ENCODE results near the gene TFPT. TPM values are rescaled to one million over a fixed set of nuclear protein-coding genes. Genes with fewer than 3 reads are reported as not detected.

TFPT gene
- total RNA-seq, 6 donors from 2014 or later, result 10.5 to 51.3 (median 26.2) TPM

DNA sequence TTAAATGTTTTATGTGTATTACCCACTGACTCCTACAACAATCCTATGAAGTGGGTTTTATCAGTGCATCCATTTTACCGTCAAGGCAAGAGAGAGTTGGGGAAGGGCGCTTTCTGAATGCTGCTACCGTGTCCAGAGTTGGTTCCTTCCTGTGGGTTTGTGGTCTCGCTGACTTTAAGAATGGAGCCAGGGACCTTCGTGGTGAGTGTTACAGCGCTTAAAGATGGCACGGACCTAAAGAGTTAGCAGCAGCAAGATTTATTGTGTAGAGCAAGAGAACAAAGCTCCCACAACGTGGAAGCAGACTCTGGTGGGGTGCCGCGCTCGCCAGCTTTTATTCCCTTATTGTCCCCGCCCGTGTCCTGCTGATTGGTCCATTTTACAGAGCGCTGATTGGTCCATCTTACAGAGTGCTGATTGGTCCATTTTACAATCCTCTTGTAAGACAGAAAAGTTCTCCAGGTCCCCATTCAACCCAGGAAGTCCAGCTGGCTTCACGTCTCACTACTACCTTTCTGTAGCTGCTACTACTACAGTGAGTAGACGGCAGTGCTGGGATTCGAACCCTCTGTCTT is 20.9 kb downstream of the TFPT start:
- Histone ChIP-seq H3K4me1 (peaks cover 6 to 16% (median 9%) of the 10 kb centered on the region in 4 donors), H3K9me3 (no peaks in the 10 kb centered on the region), H3K4me3 (no peak overlapping the region), H3K36me3 (no peaks in the 10 kb centered on the region), H3K27ac (no peak overlapping the region), H3K27me3 (peaks cover 0 to 8% (median 3%) of the 10 kb centered on the region in 4 donors)
- no peak for DNase-seq
- no peak for TF ChIP-seq EP300 (IDR thresholded peaks at IDR 0.05)
- TF ChIP-seq POLR2AphosphoS5 (IDR thresholded peaks at IDR 0.05), result no peak
- TF ChIP-seq, protein P1, sequence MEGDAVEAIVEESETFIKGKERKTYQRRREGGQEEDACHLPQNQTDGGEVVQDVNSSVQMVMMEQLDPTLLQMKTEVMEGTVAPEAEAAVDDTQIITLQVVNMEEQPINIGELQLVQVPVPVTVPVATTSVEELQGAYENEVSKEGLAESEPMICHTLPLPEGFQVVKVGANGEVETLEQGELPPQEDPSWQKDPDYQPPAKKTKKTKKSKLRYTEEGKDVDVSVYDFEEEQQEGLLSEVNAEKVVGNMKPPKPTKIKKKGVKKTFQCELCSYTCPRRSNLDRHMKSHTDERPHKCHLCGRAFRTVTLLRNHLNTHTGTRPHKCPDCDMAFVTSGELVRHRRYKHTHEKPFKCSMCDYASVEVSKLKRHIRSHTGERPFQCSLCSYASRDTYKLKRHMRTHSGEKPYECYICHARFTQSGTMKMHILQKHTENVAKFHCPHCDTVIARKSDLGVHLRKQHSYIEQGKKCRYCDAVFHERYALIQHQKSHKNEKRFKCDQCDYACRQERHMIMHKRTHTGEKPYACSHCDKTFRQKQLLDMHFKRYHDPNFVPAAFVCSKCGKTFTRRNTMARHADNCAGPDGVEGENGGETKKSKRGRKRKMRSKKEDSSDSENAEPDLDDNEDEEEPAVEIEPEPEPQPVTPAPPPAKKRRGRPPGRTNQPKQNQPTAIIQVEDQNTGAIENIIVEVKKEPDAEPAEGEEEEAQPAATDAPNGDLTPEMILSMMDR (IDR thresholded peaks at IDR 0.05), result no peak
- TF ChIP-seq POLR2A (IDR thresholded peaks at IDR 0.05), result no peak
- WGBS, 2 donors, result 70 to 83% methylated on average over 16 to 17 of the region's 17 CpGs
- ATAC-seq (ENCODE audit: low FRiP score in 2 of 2), result no peak

DNA sequence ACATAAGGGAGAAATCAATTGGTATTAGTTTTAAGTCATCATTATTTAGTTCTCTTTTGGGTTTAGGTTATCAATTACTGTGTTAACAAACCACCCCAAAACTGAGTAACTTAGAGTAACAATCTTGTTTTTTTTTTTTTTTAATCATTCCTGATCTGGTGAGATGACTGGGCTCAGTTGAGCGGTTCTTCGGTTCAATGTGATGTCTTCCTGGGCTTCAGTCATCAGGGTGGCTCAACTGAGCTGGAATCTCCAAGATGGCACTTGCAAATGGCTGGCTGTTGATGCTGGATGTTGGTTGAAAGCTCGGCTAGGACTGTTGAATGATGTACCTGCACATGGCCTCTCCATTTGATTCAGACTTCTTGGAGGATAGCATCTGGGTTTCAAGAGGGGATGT is 31.0 kb downstream of the TFPT start:
- Histone ChIP-seq H3K27me3 (no peaks in the 10 kb centered on the region), H3K9me3 (peaks cover 0 to 19% (median 6%) of the 10 kb centered on the region in 4 donors), H3K36me3 (no peaks in the 10 kb centered on the region), H3K27ac (no peak overlapping the region), H3K4me1 (no peaks in the 10 kb centered on the region), H3K4me3 (no peak overlapping the region)
- TF ChIP-seq, protein P1 (IDR thresholded peaks at IDR 0.05), result no peak
- TF ChIP-seq EP300 (IDR thresholded peaks at IDR 0.05) (no peak), POLR2A (IDR thresholded peaks at IDR 0.05) (no peak), POLR2AphosphoS5 (IDR thresholded peaks at IDR 0.05) (no peak)
- ATAC-seq (ENCODE audit: low FRiP score in 2 of 2) (no peak), DNase-seq (no peak)
- 81 to 88% methylated on average over 3 of the region's 3 CpGs for WGBS, 2 donors

DNA sequence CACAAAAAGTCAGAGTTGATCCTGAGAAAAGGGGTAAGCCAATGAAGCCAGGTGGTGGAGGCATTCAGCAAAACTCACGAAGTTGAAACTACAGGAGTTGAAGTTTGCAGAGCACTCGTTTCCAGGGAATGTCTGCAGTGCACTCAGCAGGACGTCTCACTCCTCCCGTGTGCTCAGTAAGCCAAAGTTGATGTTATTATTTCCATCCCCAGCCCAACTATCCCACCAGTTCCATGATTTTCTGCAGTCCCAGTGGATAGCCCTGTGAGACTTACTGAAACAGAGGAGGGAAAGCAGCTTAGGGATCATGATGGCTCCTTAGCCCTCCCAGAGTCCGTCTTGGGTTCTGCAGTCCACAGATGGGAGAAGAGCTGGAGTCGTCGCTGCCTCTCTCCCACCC is 34.4 kb downstream of the TFPT start, which contains the start of gene TARM1:
Gene TARM1, minus strand, starts transcription at position 334 of the 400 bp plus-strand sequence. Its CDS starts 25 bp downstream, at position 309.
- no peak within 1 kb of the TSS for H3K4me3 ChIP-seq
- ATAC-seq (ENCODE audit: low FRiP score in 2 of 2), result no peak

DNA sequence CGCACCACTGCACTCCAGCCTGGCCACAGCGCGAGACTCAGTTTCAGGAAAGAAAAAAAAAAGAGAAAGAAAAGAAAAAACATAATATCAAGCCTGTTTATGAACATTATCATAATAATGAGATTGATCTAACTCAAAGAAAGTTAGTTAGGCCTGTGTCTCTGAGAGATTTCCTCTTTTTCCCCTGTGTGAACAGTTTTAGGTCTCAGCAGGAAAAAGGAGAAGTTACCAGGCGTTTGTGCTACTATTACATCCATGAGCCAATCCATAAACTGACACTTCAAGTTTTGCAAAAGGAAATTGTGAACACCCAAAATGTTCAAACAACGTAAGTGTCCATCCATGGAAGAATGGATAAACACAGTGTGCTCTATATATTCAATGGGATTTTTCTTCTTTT is 38.1 kb downstream of the TFPT start:
- 72 to 75% methylated on average over 5 of the region's 5 CpGs for WGBS, 2 donors
- TF ChIP-seq, protein P1 (IDR thresholded peaks at IDR 0.05), result no peak
- TF ChIP-seq POLR2AphosphoS5 (IDR thresholded peaks at IDR 0.05) (no peak), POLR2A (IDR thresholded peaks at IDR 0.05) (no peak), EP300 (IDR thresholded peaks at IDR 0.05) (no peak)
- H3K36me3 ChIP-seq, result no peaks in the 10 kb centered on the region
- no peak overlapping the region for H3K4me3 ChIP-seq
- no peak overlapping the region for H3K27ac ChIP-seq
- peaks cover 0 to 11% (median 6%) of the 10 kb centered on the region in 4 donors for H3K9me3 ChIP-seq
- DNase-seq, result no peak
- no peaks in the 10 kb centered on the region for H3K27me3 ChIP-seq
- peak in 1 of 2 donors; percentile 54 for ATAC-seq (ENCODE audit: low FRiP score in 2 of 2)
- no peaks in the 10 kb centered on the region for H3K4me1 ChIP-seq

More for the DNA sequence above, 34.4 kb downstream of the TFPT start, which contains the start of gene TARM1:
- H3K36me3 ChIP-seq, result no peaks in the 10 kb centered on the region
- H3K9me3 ChIP-seq, result peaks cover 0 to 19% (median 6%) of the 10 kb centered on the region in 4 donors
- WGBS, 2 donors, result 69 to 74% methylated on average over 7 of the region's 7 CpGs
- no peaks in the 10 kb centered on the region for H3K4me1 ChIP-seq
- TF ChIP-seq POLR2AphosphoS5 (IDR thresholded peaks at IDR 0.05) (no peak), POLR2A (IDR thresholded peaks at IDR 0.05) (no peak), EP300 (IDR thresholded peaks at IDR 0.05) (no peak)
- TF ChIP-seq, protein P1 (IDR thresholded peaks at IDR 0.05), result no peak
- H3K27ac ChIP-seq, result no peak within 1 kb of the TSS
- no peak for DNase-seq
- no peaks in the 10 kb centered on the region for H3K27me3 ChIP-seq

DNA sequence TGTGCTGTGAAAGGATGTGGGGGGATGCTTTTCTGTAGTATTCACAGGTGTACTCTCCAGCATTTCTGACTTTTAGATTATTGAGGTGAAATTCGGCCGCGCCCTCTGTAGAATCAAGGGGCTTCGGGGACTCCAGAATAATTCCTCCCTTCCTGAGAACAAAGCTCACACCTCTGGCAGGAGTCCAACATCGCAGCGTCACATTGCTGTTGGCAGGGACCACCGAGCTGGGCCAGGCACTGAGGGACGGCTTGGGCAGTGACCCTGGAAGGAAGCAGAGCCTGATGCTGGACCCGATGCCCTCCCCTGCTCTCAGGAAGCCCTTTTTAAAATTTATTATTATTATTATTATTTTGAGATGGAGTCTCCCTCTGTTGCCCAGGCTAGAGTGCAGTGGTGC is 40.6 kb downstream of the TFPT start:
- no peak overlapping the region for H3K4me3 ChIP-seq
- ATAC-seq (ENCODE audit: low FRiP score in 2 of 2), result no peak
- H3K27me3 ChIP-seq, result no peaks in the 10 kb centered on the region
- 67 to 75% methylated on average over 9 of the region's 9 CpGs for WGBS, 2 donors
- H3K36me3 ChIP-seq, result no peaks in the 10 kb centered on the region
- no peaks in the 10 kb centered on the region for H3K4me1 ChIP-seq
- no peak for DNase-seq
- H3K9me3 ChIP-seq, result peaks cover 0 to under 1% (median 0%) of the 10 kb centered on the region in 4 donors
- H3K27ac ChIP-seq, result no peak overlapping the region
- TF ChIP-seq POLR2A (IDR thresholded peaks at IDR 0.05), result no peak
- TF ChIP-seq, protein P1 (IDR thresholded peaks at IDR 0.05), result no peak
- no peak for TF ChIP-seq POLR2AphosphoS5 (IDR thresholded peaks at IDR 0.05)
- no peak for TF ChIP-seq EP300 (IDR thresholded peaks at IDR 0.05)

Measured in upper lobe of left lung (tissue), 6 donors.